ENCODE measurements around the gene SLC10A7. TPM values are rescaled to one million over a fixed set of nuclear protein-coding genes. Genes with fewer than 3 reads are reported as not detected.
A peak's percentile ranks its signal among the peaks of the same experiment; 100 is the strongest.

SLC10A7 gene
- total RNA-seq, 1 donor from 2014 or later = 14.7 TPM

DNA sequence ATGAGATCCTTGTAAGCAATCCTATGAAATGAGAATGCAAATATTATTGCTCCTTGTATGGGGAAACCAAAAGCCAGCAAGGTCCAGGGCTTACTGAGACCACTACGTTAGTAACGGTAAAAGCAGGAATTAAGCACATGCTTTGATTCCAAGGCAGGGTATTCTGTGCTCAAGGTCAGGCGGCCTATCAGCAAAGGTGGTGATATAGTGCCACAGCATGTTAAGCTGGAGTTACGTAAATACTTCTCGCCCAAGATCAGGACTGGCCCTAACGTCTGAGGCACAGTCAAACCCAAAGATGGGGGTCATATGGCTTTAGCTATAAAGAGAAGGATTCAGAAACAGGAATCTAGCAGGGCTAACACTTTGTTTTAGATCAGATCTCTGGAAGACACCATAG is 27.6 kb downstream of the SLC10A7 start:
- DNase-seq = no peak

DNA sequence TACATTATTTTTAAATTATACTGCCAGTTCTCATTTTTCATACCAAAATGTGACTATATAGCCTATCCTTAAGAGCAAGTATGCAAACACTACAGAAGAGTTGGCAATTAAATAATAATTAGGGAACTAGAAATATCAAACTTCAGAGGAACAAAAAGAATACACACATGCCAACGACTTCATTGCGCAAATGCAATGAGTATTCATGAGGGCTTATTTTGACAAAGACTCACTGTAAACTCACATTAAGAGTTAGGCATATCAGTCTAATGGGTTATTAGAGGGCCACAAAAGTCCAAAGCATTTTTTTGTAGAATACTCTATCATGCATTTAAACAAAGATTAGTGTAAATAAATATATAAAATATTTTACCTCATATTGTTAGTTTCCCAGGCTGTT is 31.6 kb downstream of the SLC10A7 start:
- no peak for DNase-seq

DNA sequence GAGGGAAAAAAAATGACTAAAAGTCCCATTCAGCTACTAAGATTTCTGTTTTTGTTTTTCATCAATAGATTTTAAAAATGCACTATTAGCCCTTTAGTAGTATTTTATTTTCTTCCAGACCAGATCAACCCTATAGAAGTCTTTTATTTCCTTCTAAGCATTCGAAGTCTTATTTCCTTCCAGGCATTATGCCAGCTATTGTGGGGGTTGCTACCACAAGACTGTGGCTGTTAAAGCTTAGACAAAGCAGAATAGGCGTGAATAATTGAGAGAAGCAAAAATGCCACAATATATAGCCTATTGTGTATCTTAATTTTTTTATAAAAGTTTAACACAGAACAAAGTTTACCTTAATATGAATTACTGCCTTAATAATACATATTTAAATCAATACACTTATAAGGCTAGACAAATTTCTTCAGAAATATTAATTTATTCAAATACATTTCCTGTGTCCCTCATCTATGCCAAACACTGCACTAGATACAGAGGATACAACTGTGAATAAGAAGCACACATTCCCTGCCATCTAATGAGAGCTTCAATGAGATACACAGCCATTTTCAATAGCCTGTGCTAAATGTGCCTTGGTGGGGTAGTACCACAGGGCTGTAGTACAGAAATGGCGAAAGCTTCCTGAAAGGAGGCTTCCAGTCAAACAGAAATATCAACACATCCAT is 33.1 kb downstream of the SLC10A7 start:
- DNase-seq = peak; percentile 48

DNA sequence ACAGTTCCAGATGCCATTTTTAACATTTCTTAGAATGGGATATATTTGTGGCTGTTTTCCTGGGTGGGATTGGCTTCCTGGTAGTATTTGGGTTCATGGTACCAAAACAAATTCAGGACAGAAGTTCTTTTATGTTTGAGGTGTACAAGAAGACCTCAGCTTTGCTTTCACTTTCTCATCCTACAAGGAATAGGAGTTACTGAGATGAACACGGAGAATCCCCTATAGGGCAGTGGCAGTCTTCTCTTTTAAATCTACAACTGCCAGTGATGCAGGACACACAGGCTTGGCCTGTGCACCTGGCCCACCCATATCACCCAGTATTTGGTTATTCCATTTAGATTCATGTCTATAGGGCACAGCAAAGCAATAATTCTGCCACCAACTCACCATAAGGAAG is 35.2 kb downstream of the SLC10A7 start:
- DNase-seq = no peak

DNA sequence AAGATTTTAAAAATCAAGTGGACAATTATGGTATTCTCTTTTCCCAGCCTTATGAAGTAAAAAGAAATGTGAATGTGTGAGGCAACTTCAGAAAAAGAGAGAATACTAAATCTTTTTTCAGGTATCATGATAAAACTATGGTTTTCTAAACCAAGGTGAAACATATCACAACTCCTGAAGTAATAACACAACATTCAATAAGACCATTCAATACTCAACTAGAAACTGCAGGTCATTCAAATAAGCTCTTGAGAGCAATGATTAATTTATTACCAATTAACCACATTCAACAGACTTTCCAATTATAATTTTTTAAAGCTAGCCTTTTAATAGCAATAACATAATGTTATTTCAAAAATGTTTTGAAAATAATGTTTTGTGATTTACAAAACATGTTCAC is 35.8 kb downstream of the SLC10A7 start:
- DNase-seq = no peak

DNA sequence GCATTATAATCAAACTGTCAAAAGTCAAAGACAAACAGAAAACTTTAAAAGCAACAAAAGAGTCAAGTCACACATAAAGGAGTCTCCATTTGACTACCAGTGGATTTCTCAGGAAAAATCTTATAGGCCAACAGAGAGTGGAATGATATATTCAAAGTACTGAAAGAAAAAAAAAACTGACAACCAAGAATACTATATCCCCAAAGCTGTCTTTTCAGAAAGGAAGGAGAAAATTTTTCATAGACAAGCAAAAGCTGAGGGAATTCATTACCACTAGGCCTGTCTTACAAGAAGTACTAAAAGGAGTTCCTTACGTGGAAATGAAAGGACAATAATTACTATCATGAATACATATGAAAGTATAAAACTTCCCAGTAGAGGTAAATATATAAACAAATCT is 39.0 kb downstream of the SLC10A7 start:
- no peak for DNase-seq

GRCh38 chr4:146481246-146481645 is 40.5 kb downstream of the SLC10A7 start:
- no peak for DNase-seq

DNA sequence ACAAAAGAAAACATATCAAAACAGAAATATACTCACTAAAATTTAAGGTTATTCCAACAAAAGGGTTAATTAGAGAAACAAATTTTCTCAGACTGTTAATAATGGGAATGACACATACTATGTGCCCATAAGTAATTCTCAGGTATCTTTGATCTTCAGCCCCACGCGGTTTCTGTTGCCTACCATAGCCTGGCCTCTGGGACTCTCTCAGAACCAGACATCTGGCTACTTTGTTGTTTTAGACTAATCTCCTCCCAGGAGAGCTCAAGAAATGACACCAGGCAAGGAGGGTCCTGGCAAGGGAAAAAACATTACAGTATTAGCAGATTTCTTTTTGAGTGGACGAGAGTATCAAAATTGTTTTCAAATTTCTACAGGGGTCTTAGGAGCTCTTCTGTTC is 43.7 kb downstream of the SLC10A7 start:
- DNase-seq = no peak

DNA sequence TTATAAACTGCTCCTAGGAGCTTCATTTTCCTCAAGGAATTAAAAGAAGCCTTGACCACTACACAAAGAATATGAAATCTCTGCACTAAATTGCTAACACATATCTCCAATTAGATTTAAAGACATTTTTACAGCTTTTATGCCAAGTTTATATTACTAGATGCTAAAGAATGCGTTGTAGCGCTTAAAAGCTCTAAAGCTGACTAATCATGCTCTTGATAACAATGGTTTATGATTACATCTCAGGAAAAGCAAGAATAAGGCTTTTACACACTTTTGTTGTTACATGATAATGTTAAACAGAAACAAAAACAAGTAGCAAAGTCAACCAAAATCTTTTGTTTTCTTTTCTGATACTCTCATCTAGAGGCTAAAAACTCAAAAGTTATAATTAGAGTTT is 44.7 kb downstream of the SLC10A7 start:
- DNase-seq = no peak

- DNase-seq = no peak
Measured at GRCh38 chr4:146472404-146472803, 49.3 kb downstream of the SLC10A7 start.

GRCh38 chr4:146470604-146471003 is 51.1 kb downstream of the SLC10A7 start:
- no peak for DNase-seq

DNA sequence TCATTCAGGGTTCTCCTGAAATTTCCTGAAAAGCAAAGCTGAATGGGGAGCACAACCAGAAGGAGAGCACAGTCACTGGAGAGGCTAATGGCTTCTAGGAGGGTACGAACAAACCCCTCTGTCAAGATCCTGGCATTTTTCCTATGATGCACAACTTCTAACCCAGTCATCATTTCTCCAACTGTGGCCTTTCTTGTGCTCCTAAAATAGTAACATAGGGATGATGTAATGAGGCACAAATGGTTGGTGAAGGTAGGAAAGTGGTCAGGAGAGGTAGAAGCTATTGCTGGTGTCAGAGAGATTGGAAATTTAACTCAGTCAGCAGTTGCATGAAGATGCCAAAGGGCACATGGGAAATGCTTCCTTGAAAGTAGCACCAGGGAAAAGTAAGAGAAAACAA is 52.7 kb downstream of the SLC10A7 start:
- DNase-seq = no peak

DNA sequence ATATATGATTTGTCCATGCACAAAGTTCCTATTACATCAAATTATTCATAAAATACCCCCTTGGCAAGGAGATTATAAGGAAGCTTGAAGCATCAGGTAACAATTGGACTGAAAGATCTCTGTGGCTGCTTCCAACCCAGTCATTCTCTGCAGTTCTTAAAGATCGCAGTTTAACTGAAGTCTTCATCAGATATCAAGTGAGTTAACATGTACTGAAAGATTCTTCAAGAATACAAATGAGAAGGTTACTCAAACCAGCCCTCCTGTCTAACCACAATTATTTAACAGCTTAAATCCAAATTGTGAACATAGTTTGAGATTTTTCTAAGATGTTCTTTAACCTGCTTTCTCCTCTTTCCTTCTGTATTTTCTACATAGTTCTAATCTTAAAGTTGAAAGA is 56.1 kb downstream of the SLC10A7 start:
- DNase-seq = no peak

- DNase-seq = no peak
Measured at GRCh38 chr4:146462251-146462650, 59.5 kb downstream of the SLC10A7 start.

GRCh38 chr4:146458594-146458993 is 63.1 kb downstream of the SLC10A7 start:
- DNase-seq = no peak

- no peak for DNase-seq
Measured at GRCh38 chr4:146456681-146457080, 65.1 kb downstream of the SLC10A7 start.

DNA sequence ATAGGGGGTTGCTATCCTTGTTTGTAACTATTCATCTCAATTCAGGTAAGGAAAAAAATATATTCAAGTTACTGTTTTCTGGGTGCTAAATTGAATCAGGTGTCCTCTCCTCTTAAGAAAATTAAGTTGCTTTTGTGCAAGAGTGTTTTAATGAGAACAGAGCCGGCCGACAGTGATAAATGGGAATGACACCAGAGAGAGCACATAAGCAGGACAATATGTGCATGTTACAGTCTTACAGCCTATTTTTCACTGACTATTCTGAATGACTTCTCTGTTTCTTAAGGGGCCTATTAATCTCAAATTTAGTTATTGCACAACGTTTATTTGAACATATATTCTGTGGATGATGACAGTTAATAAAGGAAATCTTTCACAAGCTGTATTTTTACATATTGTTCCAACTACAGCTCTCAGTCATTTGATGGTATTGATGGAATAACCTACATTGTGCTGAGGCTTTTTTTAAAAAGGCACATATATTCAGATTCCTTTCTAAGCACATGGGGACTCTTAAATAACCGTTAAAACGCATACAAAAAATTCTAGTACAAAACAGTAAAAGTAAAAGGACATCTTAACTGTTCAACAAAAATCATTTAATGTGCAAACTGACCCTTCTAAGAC is 68.4 kb downstream of the SLC10A7 start:
- DNase-seq = no peak

DNA sequence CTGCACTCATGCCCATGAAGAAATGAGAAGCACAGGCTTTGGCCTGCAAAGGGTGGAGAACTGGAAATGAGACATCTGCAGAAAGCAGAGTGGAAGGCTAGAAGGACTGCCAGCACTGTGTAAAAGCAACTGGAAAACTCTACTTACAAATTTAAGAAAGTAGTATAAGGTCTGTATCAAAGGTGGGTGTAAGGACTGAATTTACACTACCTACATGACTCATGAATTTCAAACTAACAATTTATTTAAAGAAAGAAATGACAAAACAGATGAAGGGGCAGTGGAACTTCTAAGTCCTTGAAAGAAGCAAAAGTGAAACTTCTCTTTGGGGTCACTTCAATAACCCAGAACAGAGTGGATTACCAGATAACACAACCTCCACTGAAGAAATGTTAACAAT is 71.2 kb downstream of the SLC10A7 start:
- DNase-seq = no peak

DNA sequence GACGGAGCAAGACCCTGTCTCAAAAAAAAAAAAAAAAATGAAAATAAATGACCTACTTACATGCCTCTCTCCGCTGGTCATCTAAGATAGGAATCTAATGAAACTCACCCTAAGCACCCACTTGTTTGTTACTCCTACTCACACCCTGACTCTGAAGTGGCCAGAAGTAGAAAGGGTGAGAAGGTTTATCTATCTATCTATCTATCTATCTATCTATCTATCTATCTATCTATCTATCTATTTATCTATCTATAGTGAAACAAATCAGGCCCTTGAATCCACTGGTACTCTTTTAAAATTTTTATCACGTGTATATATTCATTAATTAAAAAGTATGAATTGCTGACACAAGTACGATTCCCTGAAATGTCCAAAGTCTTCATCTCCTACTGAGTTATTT is 75.2 kb downstream of the SLC10A7 start:
- DNase-seq = no peak

DNA sequence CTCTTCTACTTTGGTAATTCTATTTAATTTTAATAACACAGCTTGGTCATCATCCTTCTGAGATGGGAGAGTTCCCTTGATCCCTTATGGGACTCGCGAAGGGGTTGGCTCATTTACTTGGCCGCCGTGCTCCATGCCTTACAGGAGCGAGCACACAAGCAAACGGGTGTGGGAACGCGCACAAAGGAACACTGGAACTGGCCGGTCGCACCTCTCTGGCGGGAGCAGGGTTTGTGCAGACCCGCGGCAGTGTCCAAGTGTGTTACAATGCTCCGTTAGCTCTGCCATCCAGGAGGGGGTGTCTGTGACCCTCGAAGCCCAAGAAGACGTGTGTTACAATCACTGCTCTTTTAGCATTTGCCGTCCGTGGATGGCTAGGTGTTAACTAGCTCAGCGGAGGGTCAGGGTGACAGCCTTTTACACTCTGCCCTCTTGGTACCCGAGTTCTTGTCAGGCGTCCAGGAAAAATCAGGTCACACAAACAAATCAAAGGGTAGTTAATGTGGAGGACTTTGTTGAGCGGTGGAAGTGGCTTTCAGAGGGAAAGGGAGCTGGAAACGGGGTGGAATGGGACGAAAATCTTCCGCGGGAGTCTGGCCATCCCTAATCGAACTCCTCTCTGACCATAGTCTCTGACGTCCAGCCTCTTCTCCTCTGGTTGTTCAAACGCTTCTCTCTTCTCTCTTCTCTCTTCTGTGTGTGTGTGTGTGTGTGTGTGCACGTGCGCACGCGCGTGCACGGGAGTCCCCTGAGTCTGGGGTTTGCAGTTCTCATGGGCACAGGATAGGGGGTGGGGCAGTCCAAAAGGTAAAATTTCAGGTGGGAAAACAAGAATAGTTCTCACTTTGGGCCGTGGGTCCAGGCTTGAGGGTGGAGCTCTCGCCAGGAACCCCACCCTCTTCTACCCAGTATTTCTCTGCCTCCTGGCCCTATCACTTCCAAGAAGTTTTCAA is 76.3 kb downstream of the SLC10A7 start:
- DNase-seq = no peak

GRCh38 chr4:146443525-146443924 is 78.2 kb downstream of the SLC10A7 start:
- DNase-seq = no peak

GRCh38 chr4:146442801-146443200 is 78.9 kb downstream of the SLC10A7 start:
- no peak for DNase-seq

- DNase-seq = no peak
Measured at GRCh38 chr4:146439999-146440398, 81.7 kb downstream of the SLC10A7 start.
